ENCODE data around the gene HHAT. TPM values are rescaled to one million over a fixed set of nuclear protein-coding genes. Genes with fewer than 3 reads are reported as not detected.

Gene HHAT
- total RNA-seq, 1 experiment from 2014 or later: 2.3 TPM

GRCh38 chr1:210445931-210446330 lies 117.2 kb downstream of the HHAT start:
- no peaks in the 10 kb centered on the region for H3K27me3 ChIP-seq (ENCODE audit: low read length)
- no peak for DNase-seq
- H3K4me1 ChIP-seq (ENCODE audit: low read length): peaks cover 5% of the 10 kb centered on the region
- H3K4me3 ChIP-seq (ENCODE audit: low read length): no peak overlapping the region
- H3K9me3 ChIP-seq (ENCODE audit: low read length): no peaks in the 10 kb centered on the region
- 0 out of 2 replicates have a peak, but pooled peaks cover 2% of the 10 kb centered on the region for H4K20me1 ChIP-seq (ENCODE audit: insufficient read depth, low read depth, low read length)
- H2AFZ ChIP-seq (ENCODE audit: low read length): no peak overlapping the region
- no peaks in the 10 kb centered on the region for H3K36me3 ChIP-seq (ENCODE audit: insufficient read depth, low read length)
- H3K4me2 ChIP-seq (ENCODE audit: low read depth, low read length, poor library complexity, severe bottlenecking): no peak overlapping the region
- H3K79me2 ChIP-seq (ENCODE audit: low read length): no peaks in the 10 kb centered on the region
- no peak overlapping the region for H3K27ac ChIP-seq (ENCODE audit: low read length)
- no peak overlapping the region for H3K9ac ChIP-seq (ENCODE audit: low read length)
- no peaks in the 10 kb centered on the region for H3K9me2 ChIP-seq (replicated peaks; ENCODE audit: insufficient read depth, low read length)

- no peak overlapping the region for H2AFZ ChIP-seq (ENCODE audit: low read length)
- H3K4me3 ChIP-seq (ENCODE audit: low read length): no peak overlapping the region
- H3K9me3 ChIP-seq (ENCODE audit: low read length): no peaks in the 10 kb centered on the region
- no peak for DNase-seq
- H3K79me2 ChIP-seq (ENCODE audit: low read length): no peaks in the 10 kb centered on the region
- H3K27me3 ChIP-seq (ENCODE audit: low read length): no peaks in the 10 kb centered on the region
- no peaks in the 10 kb centered on the region for H3K9me2 ChIP-seq (replicated peaks; ENCODE audit: insufficient read depth, low read length)
- no peak overlapping the region for H3K27ac ChIP-seq (ENCODE audit: low read length)
- H3K9ac ChIP-seq (ENCODE audit: low read length): no peak overlapping the region
- no peaks in the 10 kb centered on the region for H3K36me3 ChIP-seq (ENCODE audit: insufficient read depth, low read length)
- no peaks in the 10 kb centered on the region for H3K4me1 ChIP-seq (ENCODE audit: low read length)
- H3K4me2 ChIP-seq (ENCODE audit: low read depth, low read length, poor library complexity, severe bottlenecking): no peak overlapping the region
- 0 out of 2 replicates have a peak, but pooled peaks cover 2% of the 10 kb centered on the region for H4K20me1 ChIP-seq (ENCODE audit: insufficient read depth, low read depth, low read length)
Measured at GRCh38 chr1:210446479-210446878, 117.8 kb downstream of the HHAT start.

GRCh38 chr1:210447456-210448057 lies 118.9 kb downstream of the HHAT start:
- 0 out of 2 replicates have a peak, but pooled peaks cover 2% of the 10 kb centered on the region for H4K20me1 ChIP-seq (ENCODE audit: insufficient read depth, low read depth, low read length)

GRCh38 chr1:210448297-210448892 lies 119.7 kb downstream of the HHAT start:
- DNase-seq: peak; percentile 80
- Histone ChIP-seq H3K9me2 (replicated peaks; ENCODE audit: insufficient read depth, low read length) (no peaks in the 10 kb centered on the region), H4K20me1 (ENCODE audit: insufficient read depth, low read depth, low read length) (0 out of 2 replicates have a peak, but pooled peaks cover 2% of the 10 kb centered on the region), H3K4me2 (ENCODE audit: low read depth, low read length, poor library complexity, severe bottlenecking) (no peak overlapping the region), H2AFZ (ENCODE audit: low read length) (no peak overlapping the region), H3K9ac (ENCODE audit: low read length) (no peak overlapping the region), H3K27me3 (ENCODE audit: low read length) (no peaks in the 10 kb centered on the region), H3K4me1 (ENCODE audit: low read length) (no peaks in the 10 kb centered on the region), H3K79me2 (ENCODE audit: low read length) (no peaks in the 10 kb centered on the region), H3K4me3 (ENCODE audit: low read length) (no peak overlapping the region), H3K9me3 (ENCODE audit: low read length) (no peaks in the 10 kb centered on the region), H3K27ac (ENCODE audit: low read length) (no peak overlapping the region), H3K36me3 (ENCODE audit: insufficient read depth, low read length) (no peaks in the 10 kb centered on the region)

More at GRCh38 chr1:210447456-210448057, 118.9 kb downstream of the HHAT start:
- no peak overlapping the region for H2AFZ ChIP-seq (ENCODE audit: low read length)
- no peaks in the 10 kb centered on the region for H3K9me3 ChIP-seq (ENCODE audit: low read length)
- no peak overlapping the region for H3K4me2 ChIP-seq (ENCODE audit: low read depth, low read length, poor library complexity, severe bottlenecking)
- no peaks in the 10 kb centered on the region for H3K4me1 ChIP-seq (ENCODE audit: low read length)
- H3K27ac ChIP-seq (ENCODE audit: low read length): no peak overlapping the region
- no peak overlapping the region for H3K9ac ChIP-seq (ENCODE audit: low read length)
- H3K4me3 ChIP-seq (ENCODE audit: low read length): no peak overlapping the region
- no peaks in the 10 kb centered on the region for H3K79me2 ChIP-seq (ENCODE audit: low read length)
- DNase-seq: no peak
- H3K9me2 ChIP-seq (replicated peaks; ENCODE audit: insufficient read depth, low read length): no peaks in the 10 kb centered on the region
- no peaks in the 10 kb centered on the region for H3K27me3 ChIP-seq (ENCODE audit: low read length)
- no peaks in the 10 kb centered on the region for H3K36me3 ChIP-seq (ENCODE audit: insufficient read depth, low read length)

- H3K36me3 ChIP-seq (ENCODE audit: insufficient read depth, low read length): no peaks in the 10 kb centered on the region
- no peaks in the 10 kb centered on the region for H4K20me1 ChIP-seq (ENCODE audit: insufficient read depth, low read depth, low read length)
- no peaks in the 10 kb centered on the region for H3K79me2 ChIP-seq (ENCODE audit: low read length)
- no peaks in the 10 kb centered on the region for H3K9me3 ChIP-seq (ENCODE audit: low read length)
- H3K4me2 ChIP-seq (ENCODE audit: low read depth, low read length, poor library complexity, severe bottlenecking): no peak overlapping the region
- no peak overlapping the region for H3K27ac ChIP-seq (ENCODE audit: low read length)
- DNase-seq: no peak
- H2AFZ ChIP-seq (ENCODE audit: low read length): no peak overlapping the region
- H3K4me3 ChIP-seq (ENCODE audit: low read length): no peak overlapping the region
- no peak overlapping the region for H3K9ac ChIP-seq (ENCODE audit: low read length)
- no peaks in the 10 kb centered on the region for H3K4me1 ChIP-seq (ENCODE audit: low read length)
- no peaks in the 10 kb centered on the region for H3K9me2 ChIP-seq (replicated peaks; ENCODE audit: insufficient read depth, low read length)
- no peaks in the 10 kb centered on the region for H3K27me3 ChIP-seq (ENCODE audit: low read length)
Measured at GRCh38 chr1:210455840-210456603, 127.3 kb downstream of the HHAT start.

- H3K4me2 ChIP-seq (ENCODE audit: low read depth, low read length, poor library complexity, severe bottlenecking): no peak overlapping the region
- H3K27ac ChIP-seq (ENCODE audit: low read length): no peak overlapping the region
- no peaks in the 10 kb centered on the region for H3K4me1 ChIP-seq (ENCODE audit: low read length)
- no peaks in the 10 kb centered on the region for H3K36me3 ChIP-seq (ENCODE audit: insufficient read depth, low read length)
- H3K79me2 ChIP-seq (ENCODE audit: low read length): no peaks in the 10 kb centered on the region
- H2AFZ ChIP-seq (ENCODE audit: low read length): no peak overlapping the region
- H3K9ac ChIP-seq (ENCODE audit: low read length): no peak overlapping the region
- H4K20me1 ChIP-seq (ENCODE audit: insufficient read depth, low read depth, low read length): no peaks in the 10 kb centered on the region
- DNase-seq: no peak
- no peaks in the 10 kb centered on the region for H3K9me3 ChIP-seq (ENCODE audit: low read length)
- no peak overlapping the region for H3K4me3 ChIP-seq (ENCODE audit: low read length)
- no peaks in the 10 kb centered on the region for H3K9me2 ChIP-seq (replicated peaks; ENCODE audit: insufficient read depth, low read length)
- no peaks in the 10 kb centered on the region for H3K27me3 ChIP-seq (ENCODE audit: low read length)
Measured at GRCh38 chr1:210456731-210457255, 128.1 kb downstream of the HHAT start.

- Histone ChIP-seq H2AFZ (ENCODE audit: low read length) (no peak overlapping the region), H3K9me2 (replicated peaks; ENCODE audit: insufficient read depth, low read length) (no peaks in the 10 kb centered on the region), H3K4me1 (ENCODE audit: low read length) (no peaks in the 10 kb centered on the region), H4K20me1 (ENCODE audit: insufficient read depth, low read depth, low read length) (no peaks in the 10 kb centered on the region), H3K9me3 (ENCODE audit: low read length) (no peaks in the 10 kb centered on the region), H3K9ac (ENCODE audit: low read length) (no peak overlapping the region), H3K27ac (ENCODE audit: low read length) (no peak overlapping the region), H3K4me3 (ENCODE audit: low read length) (no peak overlapping the region), H3K4me2 (ENCODE audit: low read depth, low read length, poor library complexity, severe bottlenecking) (no peak overlapping the region), H3K79me2 (ENCODE audit: low read length) (no peaks in the 10 kb centered on the region), H3K36me3 (ENCODE audit: insufficient read depth, low read length) (no peaks in the 10 kb centered on the region), H3K27me3 (ENCODE audit: low read length) (no peaks in the 10 kb centered on the region)
- DNase-seq: no peak
Measured at GRCh38 chr1:210457568-210457967, 128.9 kb downstream of the HHAT start.

GRCh38 chr1:210464519-210465039 lies 135.9 kb downstream of the HHAT start:
- Histone ChIP-seq H3K9ac (ENCODE audit: low read length) (no peak overlapping the region), H3K4me1 (ENCODE audit: low read length) (no peaks in the 10 kb centered on the region), H3K36me3 (ENCODE audit: insufficient read depth, low read length) (no peaks in the 10 kb centered on the region), H3K9me3 (ENCODE audit: low read length) (no peaks in the 10 kb centered on the region), H3K9me2 (replicated peaks; ENCODE audit: insufficient read depth, low read length) (no peaks in the 10 kb centered on the region), H3K4me3 (ENCODE audit: low read length) (no peak overlapping the region), H3K79me2 (ENCODE audit: low read length) (no peaks in the 10 kb centered on the region), H3K27ac (ENCODE audit: low read length) (no peak overlapping the region), H2AFZ (ENCODE audit: low read length) (no peak overlapping the region), H4K20me1 (ENCODE audit: insufficient read depth, low read depth, low read length) (no peaks in the 10 kb centered on the region), H3K4me2 (ENCODE audit: low read depth, low read length, poor library complexity, severe bottlenecking) (no peak overlapping the region), H3K27me3 (ENCODE audit: low read length) (no peaks in the 10 kb centered on the region)
- DNase-seq: no peak

Measured in Karpas-422 (cell line).